ENCODE results near the gene MEFV. TPM values are rescaled to one million over a fixed set of nuclear protein-coding genes. Genes with fewer than 3 reads are reported as not detected.

The MEFV gene
- total and polyA plus RNA-seq, 2 of the 13 experiments (the other 11 are each of a cell fraction or from before 2014, with no cell fraction given): 0.22 TPM; not detected in 1

GRCh38 chr16:3262517-3262916 lies 6.1 kb upstream of the MEFV start:
- peak overlapping the region; percentile 78; the same call in 1 of the 2 replicates for H3K9ac ChIP-seq (ENCODE audit: insufficient read depth, low read depth, low read length)
- 26% methylated on average over 3 of the region's 4 CpGs for WGBS (ENCODE audit: low lambda C conversion rate)
- CTCF ChIA-PET (ENCODE audit: low intra/inter-chr PET ratio, low total read pairs): no interaction called here

More at GRCh38 chr16:3262517-3262916, 6.1 kb upstream of the MEFV start:
- no peaks in the 10 kb centered on the region for H3K36me3 ChIP-seq (replicated peaks in 1 of 2; ENCODE audit: control insufficient read depth in 1 of 2, insufficient read depth in 2 of 2, low read length in 2 of 2)
- H3K4me2 ChIP-seq (ENCODE audit: low read depth, low read length): peak overlapping the region; percentile 73
- no TSS peak for BruUV-seq (replicated peaks)
- POLR2A ChIA-PET: interaction anchor here (1.6 to 2.3 kb wide), 2 partner anchors 21 to 104 kb away, joined by 7 to 10 read pairs; partner anchors contain the start of gene ZNF263
- no peaks in the 10 kb centered on the region for H3K9me3 ChIP-seq (ENCODE audit: low read length)
- H2AFZ ChIP-seq (ENCODE audit: low read length): no peak overlapping the region
- in situ Hi-C loops (cut with HindIII; ENCODE audit: extremely low pct_ligation_motif_present, low pct_unique_long_range_greater_than_20kb) (no loop called here), intact Hi-C loops (cut with micrococcal nuclease; ENCODE audit: unreplicated experiment) (loop anchor here (5.0 kb wide), 1 partner anchor 70 kb away; no protein-coding TSS in a partner anchor)
- H4K20me1 ChIP-seq (ENCODE audit: insufficient read depth, low read length): no peaks in the 10 kb centered on the region
- peaks cover 0 to 1% of the 10 kb centered on the region in 2 experiments; a peak in 1 of 5 replicates for H3K27me3 ChIP-seq (ENCODE audit: control insufficient read depth in 1 of 2, insufficient read depth in 2 of 2, low read length in 2 of 2)
- no peaks in the 10 kb centered on the region for H3K79me2 ChIP-seq (ENCODE audit: insufficient read depth, low read length)
- H3K4me1 ChIP-seq (ENCODE audit: insufficient read depth, low read length): peaks cover 75% of the 10 kb centered on the region
- FAIRE-seq (no peak), ATAC-seq (no peak), DNase-seq (ENCODE audit: low spot score) (no peak)
- H3K4me3 ChIP-seq (replicated peaks in 1 of 3; ENCODE audit: insufficient read depth in 1 of 3, low read depth in 2 of 3, low read length in 3 of 3): peak overlapping the region in 2 of 3 experiments; percentile 60 to 79; a peak in 2 of 6 replicates
- TF ChIP-seq ZNF598 (CRISPR knock-in tag; IDR thresholded peaks at IDR 0.05; ENCODE audit: borderline replicate concordance): no peak
- peak; percentile 88 for TF ChIP-seq PRDM10 (CRISPR knock-in tag; IDR thresholded peaks at IDR 0.05; ENCODE audit: low read depth)
- no peak for TF ChIP-seq TFAP4 (IDR thresholded peaks at IDR 0.05; ENCODE audit: borderline replicate concordance, low read depth)
- TF ChIP-seq U2AF2 (IDR thresholded peaks at IDR 0.05; ENCODE audit: low read depth, low read length): no peak
- peak; percentile 2; the same call in 1 of the 2 replicates for TF ChIP-seq SAP130 (CRISPR knock-in tag; IDR thresholded peaks at IDR 0.05; ENCODE audit: low read depth)
- H3K27ac ChIP-seq (ENCODE audit: extremely low read length, insufficient read depth, low read length): peak overlapping the region; percentile 95
